HepG2 (cell line): ENCODE data around the gene KCNIP3.

Experiments
- CEBPB ChIP-seq: IDR thresholded peaks from 2 replicates; pipeline ENCODE4 v1.6.1; 2011; ENCODE audit warnings: low read depth, low read length, improper control_type of control experiment, borderline replicate concordance
- EED ChIP-seq: sonication (generic); formaldehyde crosslinking; IDR thresholded peaks from 2 replicates; pipeline ENCODE4 v1.5.0; 2020; ENCODE audit warnings: mild to moderate bottlenecking, missing genetic modification reagents
- ETV6 ChIP-seq: sonication (generic); formaldehyde crosslinking; conservative IDR thresholded peaks from 2 replicates; pipeline ENCODE4 v1.4.0; 2020; ENCODE audit warnings: missing genetic modification reagents
- EZH2 ChIP-seq: conservative IDR thresholded peaks from 2 replicates; pipeline ENCODE4 v1.6.1; 2012; ENCODE audit warnings: mild to moderate bottlenecking, low read depth, low read length, moderate library complexity
- GTF2F1 ChIP-seq: fragments of 150-350 bp; IDR thresholded peaks from 2 replicates; pipeline ENCODE4 v1.6.1; 2014; ENCODE audit warnings: low read length
- MXI1 ChIP-seq: IDR thresholded peaks from 3 replicates; pipeline ENCODE4 v1.6.1; 2012; ENCODE audit warnings: low read depth, low read length, inconsistent platforms, borderline replicate concordance
- POLR2AphosphoS5 ChIP-seq: IDR thresholded peaks from 2 replicates; pipeline ENCODE4 v1.6.1; 2012; ENCODE audit warnings: low read depth, low read length
- ZNF263 ChIP-seq: sonication (generic); formaldehyde crosslinking; IDR thresholded peaks from 2 replicates; pipeline ENCODE4 v1.4.0; 2020; ENCODE audit warnings: missing genetic modification reagents
- ZNF556 ChIP-seq: sonication (generic); formaldehyde crosslinking; IDR thresholded peaks from 2 replicates; pipeline ENCODE4 v1.4.0; 2020; ENCODE audit warnings: mild to moderate bottlenecking, missing genetic modification reagents, borderline replicate concordance
- TF ChIP-seq, protein P1 (sequence below): IDR thresholded peaks from 2 replicates; pipeline ENCODE4 v1.6.1; 2016; ENCODE audit warnings: low read depth
- TF ChIP-seq, protein P2 (sequence below): sonication (generic); formaldehyde crosslinking; IDR thresholded peaks from 2 replicates; pipeline ENCODE4 v1.8.1; 2023; ENCODE audit warnings: mild to moderate bottlenecking, missing genetic modification reagents
- TF ChIP-seq, protein P3 (sequence below): sonication (generic); formaldehyde crosslinking; IDR thresholded peaks from 2 replicates; pipeline ENCODE4 v1.5.1; 2020; ENCODE audit warnings: missing genetic modification reagents, mild to moderate bottlenecking, borderline replicate concordance
- TF ChIP-seq, protein P4 (sequence below): sonication (generic); formaldehyde crosslinking; IDR thresholded peaks from 2 replicates; pipeline ENCODE4 v1.4.0; 2020; ENCODE audit warnings: missing genetic modification reagents
- TF ChIP-seq, protein P5 (sequence below): sonication (generic); formaldehyde crosslinking; IDR thresholded peaks from 2 replicates; pipeline ENCODE4 v1.4.0; 2020; ENCODE audit warnings: missing genetic modification reagents

DNA sequence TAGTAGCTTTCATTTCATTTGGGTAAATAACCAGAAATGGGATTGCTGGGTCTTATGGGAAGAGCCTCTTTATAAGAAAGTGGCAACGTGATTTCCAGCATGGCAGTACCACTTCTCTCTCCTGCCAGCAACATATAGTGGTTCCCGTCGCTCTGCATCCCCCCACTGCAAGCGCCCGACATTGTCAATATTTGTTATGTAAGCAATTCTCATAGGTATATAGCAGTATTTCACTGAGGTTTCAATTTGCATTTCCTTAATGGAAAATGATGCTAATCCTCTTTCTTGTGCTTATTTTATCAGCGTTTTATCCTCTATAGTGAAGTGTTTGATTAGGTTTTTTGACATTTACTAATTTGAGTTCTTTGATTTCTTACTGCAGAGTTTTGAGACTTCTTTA lies 69.4 kb downstream of the KCNIP3 start:
- TF ChIP-seq MXI1 (no peak), ZNF556 (CRISPR knock-in tag) (no peak), CEBPB (no peak), GTF2F1 (no peak), EED (no peak), POLR2AphosphoS5 (no peak), EZH2 (no peak), ZNF263 (no peak), ETV6 (CRISPR knock-in tag) (no peak)
- TF ChIP-seq, protein P1, sequence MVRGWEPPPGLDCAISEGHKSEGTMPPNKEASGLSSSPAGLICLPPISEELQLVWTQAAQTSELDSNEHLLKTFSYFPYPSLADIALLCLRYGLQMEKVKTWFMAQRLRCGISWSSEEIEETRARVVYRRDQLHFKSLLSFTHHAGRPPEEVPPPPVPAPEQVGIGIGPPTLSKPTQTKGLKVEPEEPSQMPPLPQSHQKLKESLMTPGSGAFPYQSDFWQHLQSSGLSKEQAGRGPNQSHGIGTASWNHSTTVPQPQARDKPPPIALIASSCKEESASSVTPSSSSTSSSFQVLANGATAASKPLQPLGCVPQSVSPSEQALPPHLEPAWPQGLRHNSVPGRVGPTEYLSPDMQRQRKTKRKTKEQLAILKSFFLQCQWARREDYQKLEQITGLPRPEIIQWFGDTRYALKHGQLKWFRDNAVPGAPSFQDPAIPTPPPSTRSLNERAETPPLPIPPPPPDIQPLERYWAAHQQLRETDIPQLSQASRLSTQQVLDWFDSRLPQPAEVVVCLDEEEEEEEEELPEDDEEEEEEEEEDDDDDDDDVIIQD = no peak
- TF ChIP-seq, protein P2, sequence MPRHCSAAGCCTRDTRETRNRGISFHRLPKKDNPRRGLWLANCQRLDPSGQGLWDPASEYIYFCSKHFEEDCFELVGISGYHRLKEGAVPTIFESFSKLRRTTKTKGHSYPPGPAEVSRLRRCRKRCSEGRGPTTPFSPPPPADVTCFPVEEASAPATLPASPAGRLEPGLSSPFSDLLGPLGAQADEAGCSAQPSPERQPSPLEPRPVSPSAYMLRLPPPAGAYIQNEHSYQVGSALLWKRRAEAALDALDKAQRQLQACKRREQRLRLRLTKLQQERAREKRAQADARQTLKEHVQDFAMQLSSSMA (CRISPR knock-in tag) = no peak
- TF ChIP-seq, protein P3, sequence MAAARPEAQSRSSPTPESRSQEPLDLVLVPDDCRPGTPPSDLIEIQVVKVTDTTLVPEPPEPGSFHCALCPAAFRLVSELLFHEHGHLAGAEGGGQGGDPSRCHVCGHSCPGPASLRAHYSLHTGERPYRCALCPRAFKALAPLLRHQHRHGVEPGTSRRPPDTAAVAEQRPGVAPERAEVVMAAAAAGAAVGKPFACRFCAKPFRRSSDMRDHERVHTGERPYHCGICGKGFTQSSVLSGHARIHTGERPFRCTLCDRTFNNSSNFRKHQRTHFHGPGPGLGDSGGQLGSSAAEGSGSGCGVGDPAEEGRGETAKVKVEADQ (CRISPR knock-in tag) = no peak
- TF ChIP-seq, protein P4, sequence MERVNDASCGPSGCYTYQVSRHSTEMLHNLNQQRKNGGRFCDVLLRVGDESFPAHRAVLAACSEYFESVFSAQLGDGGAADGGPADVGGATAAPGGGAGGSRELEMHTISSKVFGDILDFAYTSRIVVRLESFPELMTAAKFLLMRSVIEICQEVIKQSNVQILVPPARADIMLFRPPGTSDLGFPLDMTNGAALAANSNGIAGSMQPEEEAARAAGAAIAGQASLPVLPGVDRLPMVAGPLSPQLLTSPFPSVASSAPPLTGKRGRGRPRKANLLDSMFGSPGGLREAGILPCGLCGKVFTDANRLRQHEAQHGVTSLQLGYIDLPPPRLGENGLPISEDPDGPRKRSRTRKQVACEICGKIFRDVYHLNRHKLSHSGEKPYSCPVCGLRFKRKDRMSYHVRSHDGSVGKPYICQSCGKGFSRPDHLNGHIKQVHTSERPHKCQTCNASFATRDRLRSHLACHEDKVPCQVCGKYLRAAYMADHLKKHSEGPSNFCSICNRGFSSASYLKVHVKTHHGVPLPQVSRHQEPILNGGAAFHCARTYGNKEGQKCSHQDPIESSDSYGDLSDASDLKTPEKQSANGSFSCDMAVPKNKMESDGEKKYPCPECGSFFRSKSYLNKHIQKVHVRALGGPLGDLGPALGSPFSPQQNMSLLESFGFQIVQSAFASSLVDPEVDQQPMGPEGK (CRISPR knock-in tag) = no peak
- TF ChIP-seq, protein P5, sequence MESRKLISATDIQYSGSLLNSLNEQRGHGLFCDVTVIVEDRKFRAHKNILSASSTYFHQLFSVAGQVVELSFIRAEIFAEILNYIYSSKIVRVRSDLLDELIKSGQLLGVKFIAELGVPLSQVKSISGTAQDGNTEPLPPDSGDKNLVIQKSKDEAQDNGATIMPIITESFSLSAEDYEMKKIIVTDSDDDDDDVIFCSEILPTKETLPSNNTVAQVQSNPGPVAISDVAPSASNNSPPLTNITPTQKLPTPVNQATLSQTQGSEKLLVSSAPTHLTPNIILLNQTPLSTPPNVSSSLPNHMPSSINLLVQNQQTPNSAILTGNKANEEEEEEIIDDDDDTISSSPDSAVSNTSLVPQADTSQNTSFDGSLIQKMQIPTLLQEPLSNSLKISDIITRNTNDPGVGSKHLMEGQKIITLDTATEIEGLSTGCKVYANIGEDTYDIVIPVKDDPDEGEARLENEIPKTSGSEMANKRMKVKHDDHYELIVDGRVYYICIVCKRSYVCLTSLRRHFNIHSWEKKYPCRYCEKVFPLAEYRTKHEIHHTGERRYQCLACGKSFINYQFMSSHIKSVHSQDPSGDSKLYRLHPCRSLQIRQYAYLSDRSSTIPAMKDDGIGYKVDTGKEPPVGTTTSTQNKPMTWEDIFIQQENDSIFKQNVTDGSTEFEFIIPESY (CRISPR knock-in tag) = no peak
